GM21447 (cell line): ENCODE measurements around the gene CGNL1.

Experiments
- ATAC-seq: cut with Tn5 transposase; IDR thresholded peaks from one replicate; pipeline ENCODE4 v1.9.1; 2021; ENCODE audit not compliant: unreplicated experiment

The CGNL1 gene

DNA sequence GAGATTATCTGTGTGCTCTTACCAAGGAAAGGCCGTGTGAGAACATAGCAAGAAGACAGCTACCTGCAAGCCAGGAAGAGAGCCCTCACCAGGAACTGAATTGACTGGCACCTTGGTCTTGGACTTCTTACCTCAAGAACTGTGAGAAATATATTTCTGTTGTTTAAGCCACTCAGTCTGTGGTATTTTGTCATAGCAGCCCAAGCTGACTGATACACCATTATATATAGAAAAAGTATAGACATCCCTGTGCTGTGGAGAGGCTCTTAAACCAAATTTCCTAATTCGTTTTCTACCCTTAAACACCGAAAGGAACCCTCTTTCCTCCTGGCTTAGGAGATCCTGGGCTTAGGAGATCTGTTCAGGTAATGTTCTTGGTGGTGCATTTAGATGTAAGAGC lies 44.8 kb downstream of the CGNL1 start:
- ATAC-seq, result no peak

DNA sequence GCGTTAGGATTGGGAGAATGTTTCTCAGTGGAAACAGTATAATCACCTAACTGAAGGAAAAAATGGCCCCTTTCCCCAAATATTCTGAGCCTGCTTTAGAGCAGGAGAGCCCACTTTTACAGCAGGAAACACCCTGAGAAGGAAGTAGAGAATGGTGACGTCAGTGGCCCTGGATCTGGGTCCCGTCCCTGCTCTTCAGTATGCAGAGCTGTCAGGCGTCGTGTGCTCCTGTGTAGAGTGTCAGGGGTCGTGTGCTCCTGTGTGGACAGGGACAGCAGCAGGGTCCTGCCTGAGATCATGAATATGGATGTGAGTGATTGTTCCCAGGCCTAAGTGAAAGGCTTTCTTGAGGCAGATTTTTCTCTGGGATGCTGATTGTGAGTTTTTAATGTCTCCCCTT lies 45.2 kb downstream of the CGNL1 start:
- no peak for ATAC-seq

DNA sequence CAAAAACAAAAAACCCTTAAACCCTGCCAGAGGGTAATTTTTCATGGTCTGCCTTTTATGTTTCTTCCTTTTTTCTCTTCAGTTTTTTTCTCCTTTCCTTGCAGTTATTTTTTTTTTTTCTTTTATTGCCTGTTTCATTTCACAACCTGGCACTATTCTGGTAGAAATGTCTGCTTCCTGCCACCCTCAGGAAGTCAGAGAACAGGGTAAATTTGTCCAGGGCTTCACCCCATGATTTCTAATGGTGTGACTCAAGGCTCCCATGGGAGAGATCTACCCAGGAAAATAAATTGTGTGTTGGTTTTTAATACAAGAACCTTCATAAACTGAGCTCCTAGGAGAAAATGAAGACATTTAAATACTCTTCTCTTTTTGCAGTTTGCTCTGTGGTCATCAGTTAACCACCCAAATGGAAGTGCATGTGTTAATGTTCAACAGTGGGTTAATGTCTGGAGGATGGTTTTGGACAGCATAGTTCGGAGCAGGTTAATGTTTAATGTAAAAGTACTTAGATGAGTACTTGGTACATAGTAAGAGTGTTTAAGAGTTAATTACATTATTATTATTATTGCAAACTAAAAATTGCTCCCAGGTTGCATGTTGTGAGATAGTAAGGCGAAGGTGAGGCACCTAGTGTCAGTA lies 45.9 kb downstream of the CGNL1 start:
- ATAC-seq, result peak; percentile 92

DNA sequence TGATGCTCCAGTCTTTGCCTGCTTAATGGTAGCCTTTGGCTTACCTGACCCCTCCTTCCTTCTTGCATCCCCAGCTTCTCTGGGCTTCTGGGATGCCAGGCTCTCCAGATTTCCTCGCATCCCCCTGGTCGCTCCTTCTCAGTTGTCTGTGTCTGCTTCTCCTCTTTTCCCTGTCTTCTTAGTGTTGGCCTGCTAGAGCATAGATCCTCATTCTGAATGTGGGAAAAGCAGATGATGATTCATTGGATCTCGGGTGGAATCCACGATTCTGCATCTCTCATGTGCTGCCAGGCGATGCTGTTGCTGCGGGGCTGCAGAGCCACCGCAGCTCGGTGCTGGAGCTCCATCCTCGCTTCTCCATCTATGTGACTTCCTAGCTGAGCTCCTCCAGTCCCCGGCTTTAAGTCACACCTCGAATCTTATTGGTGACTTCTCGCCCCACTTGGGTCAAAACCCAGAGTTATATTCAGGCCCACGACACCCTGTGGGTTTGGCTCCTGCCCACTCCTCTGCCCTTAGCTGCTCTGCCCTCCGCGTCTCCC lies 47.4 kb downstream of the CGNL1 start:
- ATAC-seq, result no peak

DNA sequence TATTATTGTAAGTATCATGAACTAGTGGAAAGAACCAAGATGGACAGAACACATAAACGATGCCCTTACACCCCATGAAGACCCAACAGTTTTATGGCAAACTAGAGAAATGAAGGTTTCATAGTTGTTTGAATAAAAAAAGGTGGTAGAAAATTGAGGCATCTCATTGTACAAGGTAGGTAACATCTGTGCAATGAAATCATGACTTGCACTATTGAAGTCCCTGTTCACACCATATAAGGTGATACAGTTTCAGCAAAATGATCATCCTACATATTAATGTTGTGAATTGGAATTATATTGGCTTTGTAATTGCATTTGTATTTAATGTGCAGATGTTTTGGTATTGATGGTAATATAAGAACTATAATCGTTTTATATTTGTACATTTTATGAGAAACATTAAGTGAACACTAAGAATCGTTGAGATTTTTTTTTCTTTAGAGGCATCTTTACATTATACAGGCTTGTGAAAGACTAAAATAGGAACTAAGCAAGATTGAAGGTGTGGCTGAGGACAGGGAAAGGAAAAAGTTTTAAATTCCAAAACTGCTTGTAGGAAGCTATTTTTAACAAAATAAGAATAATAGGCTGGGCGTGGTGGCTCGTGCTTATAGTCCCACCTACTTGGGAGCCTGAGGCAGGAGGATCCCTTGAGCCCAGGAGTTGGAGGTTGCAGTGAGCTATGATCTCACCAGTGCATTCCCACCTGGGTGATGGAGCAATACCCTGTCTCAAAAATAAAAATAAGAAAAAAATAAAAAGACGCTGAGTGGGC lies 48.5 kb downstream of the CGNL1 start:
- no peak for ATAC-seq

DNA sequence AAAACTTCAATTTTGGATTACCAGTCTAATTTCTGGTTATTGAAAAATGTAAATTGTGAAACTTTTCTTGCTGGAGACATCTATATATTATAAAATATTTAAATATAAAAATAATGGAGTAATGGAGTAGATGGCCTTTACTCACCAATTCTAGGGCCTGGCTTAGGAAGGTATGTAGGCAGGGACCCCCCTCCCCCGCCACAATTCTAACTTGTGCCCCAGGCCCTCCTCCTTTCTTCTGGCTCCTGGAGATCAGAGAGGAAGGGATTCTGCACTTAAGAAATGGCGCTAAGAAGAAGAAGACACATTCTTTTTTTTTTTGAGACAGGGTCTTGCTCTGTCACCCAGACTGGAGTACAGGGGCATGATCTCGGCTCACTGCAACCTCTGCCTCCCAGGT lies 49.5 kb downstream of the CGNL1 start:
- no peak for ATAC-seq

DNA sequence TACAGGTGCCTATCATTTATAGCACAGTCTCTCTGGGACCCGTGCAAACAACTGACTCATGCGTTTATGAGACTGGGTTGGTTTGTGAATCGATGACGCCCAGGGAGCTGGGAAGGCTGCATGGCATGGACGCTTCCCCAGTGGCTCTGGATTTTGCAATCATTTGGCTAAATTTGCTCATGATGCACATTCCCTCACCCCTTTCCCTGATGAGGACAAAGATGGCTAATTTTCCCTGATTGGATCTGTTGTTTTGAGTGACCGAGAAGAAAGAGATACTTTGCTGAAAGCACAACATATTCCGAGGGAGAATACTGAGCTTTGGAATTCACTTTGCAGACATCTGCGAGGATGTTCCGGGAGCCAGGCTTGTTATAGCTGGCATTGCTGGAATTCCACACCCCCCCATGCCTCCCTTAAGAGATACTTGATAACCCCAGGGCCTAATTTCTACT lies 51.1 kb downstream of the CGNL1 start:
- no peak for ATAC-seq

DNA sequence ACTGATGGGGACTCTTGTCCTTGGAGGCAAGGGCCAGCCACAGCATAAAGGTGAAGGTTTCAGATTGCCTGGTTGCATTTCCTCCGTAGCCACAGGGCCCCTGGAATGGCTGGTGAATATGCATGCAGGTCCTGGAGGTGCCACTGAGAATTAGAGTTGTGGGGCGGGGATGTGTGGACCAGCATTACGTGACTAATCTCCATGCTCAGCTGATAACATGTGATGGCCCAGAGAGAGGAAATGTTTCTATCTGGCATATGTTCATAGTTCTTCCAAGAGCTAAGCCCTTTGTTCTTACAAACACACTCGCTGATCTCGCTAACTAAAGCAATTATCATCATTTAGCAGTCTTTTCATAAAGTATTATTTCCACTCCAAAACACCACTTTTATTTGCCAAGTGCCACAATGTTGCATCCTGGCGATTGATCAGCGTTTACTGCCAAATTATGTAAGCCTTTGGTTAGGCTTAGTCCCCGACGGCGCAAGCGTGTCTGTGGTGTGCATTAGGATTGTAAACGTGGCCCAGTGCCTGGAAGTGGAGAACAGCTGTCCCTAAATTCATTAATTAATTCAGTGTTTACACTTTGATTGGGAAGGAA lies 55.9 kb downstream of the CGNL1 start:
- ATAC-seq, result no peak

DNA sequence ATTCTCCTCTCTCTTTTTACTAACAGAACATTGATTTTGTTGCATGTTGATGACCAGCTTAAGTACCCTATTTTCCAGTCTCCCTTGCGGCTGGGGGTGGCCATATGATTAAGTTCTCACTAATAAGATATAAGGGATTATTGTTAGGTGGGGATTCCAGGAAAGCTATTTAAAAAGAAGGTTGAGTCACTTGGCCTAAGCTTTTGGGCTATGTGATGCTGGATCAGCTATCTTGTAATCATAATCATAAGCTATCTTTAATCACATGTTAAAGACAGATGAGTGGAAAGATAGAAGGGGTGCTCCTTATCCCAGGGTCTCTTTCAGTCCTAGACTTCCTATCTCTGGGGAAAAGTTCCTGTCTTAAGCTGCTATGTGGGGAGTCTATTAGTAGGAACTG lies 59.9 kb downstream of the CGNL1 start:
- no peak for ATAC-seq

DNA sequence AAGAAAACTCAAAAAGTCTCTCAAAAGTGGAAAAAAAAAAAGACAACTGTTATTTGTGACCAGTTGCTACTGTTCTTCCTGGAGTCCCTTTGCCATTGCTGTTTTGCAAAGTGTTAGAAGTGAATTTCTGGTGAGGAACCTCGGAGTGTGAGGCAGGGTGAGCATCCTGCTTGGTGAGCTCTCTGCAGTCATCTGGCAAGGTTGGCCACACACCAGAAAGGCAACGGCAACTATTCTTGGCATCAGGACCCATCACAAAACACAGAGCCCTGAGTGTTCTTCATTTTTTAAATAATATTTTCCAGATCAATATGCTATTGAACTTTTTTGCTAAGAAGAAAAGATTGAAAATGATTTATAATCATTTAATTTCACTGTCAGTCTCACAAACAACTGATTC lies 60.7 kb downstream of the CGNL1 start:
- no peak for ATAC-seq

DNA sequence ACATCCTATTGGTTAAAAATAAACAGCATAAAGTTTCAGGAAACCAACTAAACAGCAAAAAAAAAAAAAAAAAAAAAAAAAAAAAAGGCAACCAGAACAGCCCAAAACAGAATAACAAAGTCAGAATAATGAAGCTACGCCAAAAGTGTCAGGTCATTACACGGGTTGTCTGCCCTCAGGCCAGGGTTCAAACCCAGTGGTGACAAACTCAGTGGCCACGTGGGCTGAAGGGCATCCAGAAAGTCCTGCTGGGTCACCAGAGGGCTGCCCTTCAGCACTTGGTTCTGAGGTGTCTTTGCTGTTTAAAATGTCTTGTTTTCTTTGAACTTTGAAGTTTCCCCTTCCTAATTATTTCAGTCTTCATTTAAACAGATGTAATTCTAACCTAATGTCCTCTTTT lies 61.3 kb downstream of the CGNL1 start:
- ATAC-seq, result no peak

DNA sequence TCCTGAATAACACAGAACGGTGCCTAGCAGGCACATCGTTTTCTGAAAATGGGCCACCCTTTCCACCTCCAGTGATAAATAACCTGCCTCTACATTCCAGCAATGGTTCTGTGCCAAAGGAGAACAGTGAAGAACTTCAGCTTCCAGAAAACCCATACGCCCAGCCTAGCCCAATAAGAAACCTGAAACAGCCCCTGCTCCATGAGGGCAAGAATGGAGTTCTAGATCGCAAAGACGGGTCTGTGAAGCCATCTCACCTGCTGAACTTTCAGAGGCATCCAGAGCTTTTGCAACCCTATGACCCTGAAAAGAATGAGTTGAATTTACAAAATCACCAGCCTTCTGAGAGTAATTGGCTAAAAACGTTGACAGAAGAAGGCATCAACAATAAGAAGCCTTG lies 61.9 kb downstream of the CGNL1 start:
- ATAC-seq, result no peak

DNA sequence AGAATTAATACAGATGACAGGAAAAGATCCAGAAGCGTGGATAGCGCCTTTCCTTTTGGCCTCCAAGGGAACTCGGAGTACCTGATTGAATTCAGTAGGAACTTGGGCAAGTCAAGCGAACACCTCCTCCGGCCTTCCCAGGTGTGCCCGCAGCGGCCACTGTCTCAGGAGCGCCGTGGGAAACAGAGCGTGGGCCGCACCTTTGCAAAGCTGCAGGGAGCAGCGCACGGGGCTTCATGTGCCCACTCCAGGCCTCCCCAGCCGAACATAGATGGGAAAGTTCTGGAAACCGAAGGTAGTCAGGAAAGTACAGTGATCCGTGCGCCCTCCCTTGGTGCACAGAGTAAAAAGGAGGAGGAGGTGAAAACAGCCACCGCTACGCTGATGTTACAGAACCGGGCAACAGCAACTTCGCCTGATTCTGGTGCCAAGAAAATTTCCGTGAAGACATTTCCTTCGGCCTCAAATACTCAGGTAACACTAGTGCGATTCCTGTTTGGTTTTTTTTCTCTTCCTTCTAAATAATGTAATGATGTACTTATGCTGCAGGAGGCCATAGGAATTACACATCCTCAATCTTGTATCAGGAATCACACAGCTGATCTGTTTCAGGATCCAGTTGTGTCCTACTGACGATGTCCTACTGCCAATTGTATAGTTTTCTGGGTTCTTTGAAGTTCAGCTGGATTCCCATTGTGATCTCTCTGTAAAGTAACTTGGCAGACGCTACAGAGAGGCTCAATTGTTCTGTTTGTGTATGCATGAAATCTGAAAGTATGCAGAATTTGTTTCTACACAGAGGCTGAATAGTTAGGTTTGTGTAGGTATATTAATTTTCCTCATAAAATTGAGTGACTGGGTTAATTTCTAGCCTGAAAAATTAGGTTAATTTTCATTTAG lies 63.1 kb downstream of the CGNL1 start:
- ATAC-seq, result no peak

DNA sequence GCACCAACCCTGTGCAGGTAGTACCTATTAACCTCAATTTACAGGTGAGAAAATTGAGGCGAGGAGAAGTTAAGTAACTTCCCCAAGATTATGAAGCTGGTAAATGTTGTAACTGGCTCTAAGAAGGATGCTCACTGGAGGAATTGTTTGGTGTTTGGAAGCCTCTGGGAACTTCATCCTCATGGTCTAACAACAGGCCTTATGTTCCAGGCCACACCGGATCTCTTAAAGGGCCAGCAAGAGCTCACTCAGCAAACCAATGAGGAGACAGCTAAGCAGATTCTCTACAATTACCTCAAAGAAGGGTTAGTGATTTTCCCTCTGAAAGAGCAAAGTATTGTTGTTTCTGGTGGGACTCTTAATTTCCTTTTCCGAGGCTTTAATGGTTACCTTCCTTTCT lies 63.9 kb downstream of the CGNL1 start:
- no peak for ATAC-seq

DNA sequence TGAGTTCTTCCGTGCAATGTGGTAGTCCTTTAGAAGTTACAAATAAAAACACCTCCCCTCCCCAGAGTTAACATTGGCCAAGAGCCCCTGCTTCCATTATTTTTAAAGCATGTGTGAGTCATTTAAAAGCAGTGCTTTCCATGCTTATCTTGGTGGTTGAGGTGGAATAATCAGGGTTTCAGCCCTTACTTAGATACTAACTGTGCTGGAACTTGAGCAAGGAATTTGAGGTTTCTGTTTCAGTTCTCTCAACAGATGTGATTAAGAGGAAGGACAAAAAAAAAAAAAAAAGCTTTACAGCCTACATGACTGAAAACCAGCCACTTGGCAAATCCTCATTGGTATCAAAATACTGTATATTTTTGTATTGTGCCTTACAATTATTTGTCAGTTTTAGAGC lies 64.5 kb downstream of the CGNL1 start:
- ATAC-seq, result no peak

DNA sequence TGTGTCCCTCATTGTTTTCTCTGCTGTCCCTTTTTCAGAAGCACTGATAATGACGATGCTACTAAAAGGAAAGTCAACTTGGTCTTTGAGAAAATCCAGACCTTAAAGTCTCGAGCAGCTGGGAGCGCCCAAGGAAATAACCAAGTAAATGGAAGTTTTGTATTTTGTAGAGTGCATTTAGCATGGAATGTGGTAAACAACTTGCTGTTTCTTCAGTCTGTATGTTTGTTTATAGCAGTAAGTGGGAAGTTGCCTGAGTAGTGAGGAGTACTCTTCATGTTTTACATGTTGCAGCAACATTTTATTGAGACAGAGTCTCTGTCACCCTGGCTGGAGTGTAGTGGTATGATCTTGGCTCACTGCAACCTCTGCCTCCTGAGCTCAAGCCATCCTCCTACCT lies 66.0 kb downstream of the CGNL1 start:
- no peak for ATAC-seq

DNA sequence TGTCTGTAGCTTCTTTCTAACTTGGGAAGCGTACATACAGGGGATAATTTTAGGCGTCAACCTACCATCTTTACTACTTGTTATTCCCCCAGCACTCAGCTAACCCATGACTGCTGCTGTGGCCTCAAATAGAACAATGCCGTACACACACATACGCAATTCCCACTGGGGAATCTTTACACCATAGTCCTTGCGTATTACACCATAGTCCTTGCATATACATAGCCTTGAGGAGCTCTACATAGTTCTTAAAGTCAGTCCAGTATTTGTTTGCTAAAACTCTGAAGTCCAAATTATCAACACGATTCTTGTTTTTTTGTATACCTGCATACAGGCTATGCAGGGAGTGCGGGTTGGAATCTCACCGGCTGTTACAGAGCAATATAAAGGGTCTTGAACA lies 67.2 kb downstream of the CGNL1 start:
- ATAC-seq, result no peak

DNA sequence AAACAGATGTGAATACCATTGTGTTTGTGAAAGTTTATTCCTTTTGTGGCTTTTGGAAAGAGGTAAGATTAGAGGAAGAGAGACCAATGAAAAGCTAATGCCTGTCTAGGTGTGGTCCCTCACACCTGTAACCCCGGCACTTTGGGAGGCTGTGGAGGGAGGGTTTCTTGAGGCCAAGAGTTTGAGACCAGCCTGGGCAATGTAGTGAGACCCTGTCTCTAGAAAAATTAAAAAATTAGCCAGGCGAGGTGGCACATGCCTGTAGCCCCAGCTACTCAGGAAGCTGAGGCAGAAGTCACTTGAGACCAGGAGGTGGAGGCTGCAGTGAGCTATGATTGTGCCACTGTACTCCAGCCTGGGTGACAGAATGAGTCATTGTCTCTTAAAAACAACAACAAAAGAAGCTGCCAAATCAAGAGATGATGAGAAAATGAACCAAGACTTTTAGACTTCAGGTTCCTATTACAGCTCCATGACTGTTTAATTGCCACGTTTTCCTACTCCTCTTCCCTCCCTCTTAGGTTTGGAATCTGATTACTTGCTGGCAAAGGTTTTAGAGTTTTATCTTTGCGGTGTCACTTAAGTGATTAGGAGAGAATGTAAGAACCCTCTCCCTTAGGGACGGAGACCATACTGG lies 68.7 kb downstream of the CGNL1 start:
- no peak for ATAC-seq

DNA sequence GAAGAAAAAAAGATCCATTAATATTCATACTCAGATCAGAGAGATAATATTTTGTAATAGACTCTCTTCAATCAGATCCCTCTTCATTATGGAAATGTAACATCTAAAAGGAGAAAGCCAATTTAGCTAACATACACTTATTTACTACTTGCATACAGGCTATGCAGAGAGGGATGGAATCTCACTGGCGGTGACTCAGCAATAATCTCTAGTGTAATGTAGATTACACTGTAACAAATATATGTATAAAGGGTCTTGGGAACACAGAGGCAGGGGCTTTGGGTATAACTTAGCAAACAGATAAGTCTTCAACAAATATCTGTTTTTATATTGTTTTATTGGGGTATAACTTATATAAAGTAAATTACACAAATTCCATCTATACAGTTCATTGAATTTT lies 69.6 kb downstream of the CGNL1 start:
- no peak for ATAC-seq

DNA sequence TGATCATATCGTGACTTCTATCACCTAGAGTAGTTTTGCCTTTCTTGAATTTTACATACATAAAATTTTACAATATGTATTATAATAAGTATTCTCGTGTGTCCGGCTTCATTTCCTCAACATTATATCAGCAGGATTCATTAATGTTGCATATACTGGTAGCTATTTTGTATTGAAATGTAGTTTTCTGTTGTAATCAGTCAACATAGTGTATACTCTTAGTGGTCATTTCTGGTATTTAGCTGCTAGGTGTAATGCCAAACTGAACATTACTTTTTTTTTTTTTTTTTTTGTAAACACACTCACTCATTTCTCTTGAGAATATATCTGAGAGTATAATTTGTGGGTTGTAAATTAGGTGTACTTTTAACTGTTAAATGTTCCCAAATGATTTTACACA lies 70.1 kb downstream of the CGNL1 start:
- ATAC-seq, result no peak

DNA sequence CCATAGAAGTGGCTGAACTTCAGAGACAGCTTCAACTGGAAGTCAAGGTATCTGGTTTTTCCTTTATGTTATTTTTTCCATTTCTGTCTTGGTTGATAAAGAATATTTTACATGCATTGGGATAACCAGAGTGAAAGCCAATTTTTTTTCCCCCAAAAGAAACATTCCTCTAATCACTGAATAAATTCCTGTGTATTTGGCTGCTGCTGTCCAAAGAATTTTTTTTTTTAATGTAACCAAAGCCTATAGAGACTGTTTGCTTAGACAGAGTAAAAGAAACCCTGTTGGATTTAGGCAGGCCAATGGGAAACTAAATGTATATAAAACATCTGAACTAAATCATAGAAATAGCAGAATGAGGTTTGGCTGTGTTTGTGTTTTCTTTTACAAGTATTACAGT lies 75.2 kb downstream of the CGNL1 start:
- no peak for ATAC-seq
